ENCODE measurements around the gene SETD2.
A peak's percentile ranks its signal among the peaks of the same experiment; 100 is the strongest.

SETD2 gene

DNA sequence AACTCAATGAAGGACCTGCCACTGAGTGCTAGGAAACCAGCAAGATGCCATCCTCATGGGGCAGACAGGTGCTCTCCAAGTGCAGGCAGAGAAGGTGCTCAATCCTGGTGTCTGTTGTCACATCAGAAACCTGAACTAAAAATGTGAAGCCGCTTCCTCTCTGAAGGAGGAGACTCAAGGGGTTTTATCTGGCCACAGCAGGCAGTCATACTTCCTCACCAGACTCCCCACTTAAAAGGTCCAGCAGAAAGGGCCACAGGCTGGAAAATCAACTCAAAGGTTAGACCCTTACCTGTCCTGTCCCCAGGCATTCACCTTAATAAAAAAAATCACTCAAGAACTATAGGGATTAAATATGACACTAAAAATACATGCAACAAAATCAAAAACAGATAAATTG lies 192.2 kb downstream of the SETD2 start:
- peak overlapping the region in 1 of 5 donors; percentile 4 for H3K9ac ChIP-seq (ENCODE audit: low read length in 5 of 5)
- H3K27ac ChIP-seq (ENCODE audit: low read depth, low read length): no peak overlapping the region
- H3K9me3 ChIP-seq (ENCODE audit: control insufficient read depth in 5 of 5, low read length in 5 of 5): no peaks in the 10 kb centered on the region
- H3K4me1 ChIP-seq (ENCODE audit: control insufficient read depth in 5 of 5, insufficient read depth in 5 of 5, low read length in 5 of 5): peaks cover 24 to 72% (median 63%) of the 10 kb centered on the region in 5 donors
- peaks cover 0 to 5% (median 0%) of the 10 kb centered on the region in 5 donors for H3K36me3 ChIP-seq (ENCODE audit: control insufficient read depth in 5 of 5, insufficient read depth in 5 of 5, low read length in 5 of 5)
- H3K27me3 ChIP-seq (ENCODE audit: control insufficient read depth in 5 of 5, insufficient read depth in 4 of 5, low read length in 5 of 5): no peaks in the 10 kb centered on the region
- no peak overlapping the region for H3K4me3 ChIP-seq (ENCODE audit: low read depth in 1 of 5, low read length in 5 of 5)

DNA sequence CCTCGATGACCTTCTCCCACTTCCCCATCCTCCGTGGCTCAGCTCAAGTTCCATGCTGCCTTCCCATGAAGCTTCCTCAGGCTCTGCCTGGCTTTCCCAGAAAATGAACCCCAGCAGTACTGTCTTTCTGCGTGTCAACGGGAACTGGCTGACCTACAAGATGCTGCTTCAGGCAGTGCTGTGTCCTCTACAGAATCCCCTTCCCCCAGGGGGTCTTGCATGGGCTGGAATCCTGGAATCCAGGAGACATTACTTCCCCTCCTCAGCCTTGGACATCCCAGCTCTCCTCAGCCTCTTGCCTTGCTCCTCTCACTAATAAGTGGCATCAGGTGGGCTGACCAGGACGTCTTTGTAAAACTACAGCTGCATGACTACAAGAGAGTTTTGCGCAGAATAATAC lies 192.8 kb downstream of the SETD2 start:
- peak overlapping the region; percentile 14 for H3K27ac ChIP-seq (ENCODE audit: low read depth, low read length)
- H3K4me3 ChIP-seq (ENCODE audit: low read depth in 1 of 5, low read length in 5 of 5): no peak overlapping the region
- no peaks in the 10 kb centered on the region for H3K9me3 ChIP-seq (ENCODE audit: control insufficient read depth in 5 of 5, low read length in 5 of 5)
- peaks cover 0 to 5% (median 0%) of the 10 kb centered on the region in 5 donors for H3K36me3 ChIP-seq (ENCODE audit: control insufficient read depth in 5 of 5, insufficient read depth in 5 of 5, low read length in 5 of 5)
- H3K27me3 ChIP-seq (ENCODE audit: control insufficient read depth in 5 of 5, insufficient read depth in 4 of 5, low read length in 5 of 5): no peaks in the 10 kb centered on the region
- no peak overlapping the region for H3K9ac ChIP-seq (ENCODE audit: low read length in 5 of 5)
- H3K4me1 ChIP-seq (ENCODE audit: control insufficient read depth in 5 of 5, insufficient read depth in 5 of 5, low read length in 5 of 5): peaks cover 24 to 75% (median 63%) of the 10 kb centered on the region in 5 donors

DNA sequence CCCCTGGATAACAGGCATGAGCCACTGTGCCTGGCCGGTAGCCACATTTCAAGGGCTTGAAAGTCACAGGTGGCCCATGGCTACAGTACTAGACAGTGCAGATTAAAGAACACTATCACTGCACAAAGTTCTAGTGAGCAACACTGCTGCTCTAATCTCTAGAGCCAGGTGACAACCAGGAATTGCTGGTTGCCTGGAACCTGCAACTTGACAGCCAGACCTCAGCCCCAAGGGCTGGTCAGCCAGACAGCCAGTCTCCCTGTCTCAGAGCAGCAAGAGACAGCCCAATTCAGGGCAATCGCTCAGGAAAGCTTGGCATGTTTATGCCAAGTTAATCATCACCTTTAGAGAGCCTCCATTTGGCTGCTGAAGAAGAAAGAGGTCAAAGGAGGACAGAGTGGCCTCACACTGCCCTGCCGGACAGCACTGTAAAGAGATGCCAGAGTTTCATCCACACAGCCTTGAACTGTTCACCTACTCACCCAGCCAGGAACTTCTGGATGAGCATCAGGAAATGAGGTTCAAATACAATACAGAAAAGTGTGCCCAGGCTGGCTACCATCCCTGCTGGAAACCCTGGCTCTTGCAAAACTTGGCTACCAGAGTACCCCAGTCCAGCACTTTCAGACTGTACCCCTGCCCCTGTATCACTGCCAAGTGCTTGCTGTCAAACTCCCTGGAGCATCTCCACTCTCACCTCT lies 193.4 kb downstream of the SETD2 start:
- Histone ChIP-seq H3K27ac (ENCODE audit: low read depth, low read length) (peak overlapping the region; percentile 14), H3K4me1 (ENCODE audit: control insufficient read depth in 5 of 5, insufficient read depth in 5 of 5, low read length in 5 of 5) (peaks cover 24 to 73% (median 59%) of the 10 kb centered on the region in 5 donors)

DNA sequence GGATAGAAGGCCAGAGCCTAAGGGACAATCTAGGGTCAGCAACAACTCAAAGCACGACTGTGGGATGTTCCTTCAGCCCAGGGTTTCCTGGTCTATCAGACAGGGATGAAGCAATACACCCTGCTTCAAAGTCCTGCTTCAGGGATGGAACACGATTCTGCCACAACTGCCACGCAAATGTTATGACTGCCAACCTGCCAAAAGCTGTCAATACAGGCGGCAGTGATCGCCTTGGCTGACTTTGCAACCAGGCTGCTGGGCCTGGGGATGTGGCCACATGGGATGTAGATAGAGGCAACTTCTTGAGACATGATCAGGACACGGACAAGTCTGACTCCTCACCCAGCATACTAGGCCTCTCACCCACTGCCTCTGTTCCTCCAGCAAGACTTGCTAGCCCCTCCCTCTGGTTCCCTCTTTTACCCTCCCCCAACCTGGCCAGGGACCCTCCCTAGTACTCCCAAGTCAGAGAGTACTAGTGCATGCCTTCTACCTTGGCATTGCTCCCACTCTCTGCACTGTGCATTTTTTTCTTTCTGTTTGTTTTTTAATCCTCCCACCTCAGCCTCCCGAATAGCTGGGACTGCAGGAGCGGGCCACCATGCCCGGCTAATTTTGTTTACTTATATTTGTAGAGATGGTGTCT lies 195.0 kb downstream of the SETD2 start:
- no peak overlapping the region for H3K4me3 ChIP-seq (ENCODE audit: low read depth in 1 of 5, low read length in 5 of 5)
- no peaks in the 10 kb centered on the region for H3K27me3 ChIP-seq (ENCODE audit: control insufficient read depth in 5 of 5, insufficient read depth in 4 of 5, low read length in 5 of 5)
- H3K36me3 ChIP-seq (ENCODE audit: control insufficient read depth in 5 of 5, insufficient read depth in 5 of 5, low read length in 5 of 5): peaks cover 0 to 13% (median 7%) of the 10 kb centered on the region in 5 donors
- no peaks in the 10 kb centered on the region for H3K9me3 ChIP-seq (ENCODE audit: control insufficient read depth in 5 of 5, low read length in 5 of 5)
- no peak overlapping the region for H3K27ac ChIP-seq (ENCODE audit: low read depth, low read length)
- peaks cover 18 to 64% (median 54%) of the 10 kb centered on the region in 5 donors for H3K4me1 ChIP-seq (ENCODE audit: control insufficient read depth in 5 of 5, insufficient read depth in 5 of 5, low read length in 5 of 5)
- H3K9ac ChIP-seq (ENCODE audit: low read length in 5 of 5): peak overlapping the region in 1 of 5 donors; percentile 56

More for the DNA sequence above, 193.4 kb downstream of the SETD2 start:
- H3K4me3 ChIP-seq (ENCODE audit: low read depth in 1 of 5, low read length in 5 of 5): peak overlapping the region in 1 of 5 donors; percentile 19
- peaks cover 0 to 9% (median 5%) of the 10 kb centered on the region in 5 donors for H3K36me3 ChIP-seq (ENCODE audit: control insufficient read depth in 5 of 5, insufficient read depth in 5 of 5, low read length in 5 of 5)
- H3K27me3 ChIP-seq (ENCODE audit: control insufficient read depth in 5 of 5, insufficient read depth in 4 of 5, low read length in 5 of 5): no peaks in the 10 kb centered on the region
- no peaks in the 10 kb centered on the region for H3K9me3 ChIP-seq (ENCODE audit: control insufficient read depth in 5 of 5, low read length in 5 of 5)
- no peak overlapping the region for H3K9ac ChIP-seq (ENCODE audit: low read length in 5 of 5)

DNA sequence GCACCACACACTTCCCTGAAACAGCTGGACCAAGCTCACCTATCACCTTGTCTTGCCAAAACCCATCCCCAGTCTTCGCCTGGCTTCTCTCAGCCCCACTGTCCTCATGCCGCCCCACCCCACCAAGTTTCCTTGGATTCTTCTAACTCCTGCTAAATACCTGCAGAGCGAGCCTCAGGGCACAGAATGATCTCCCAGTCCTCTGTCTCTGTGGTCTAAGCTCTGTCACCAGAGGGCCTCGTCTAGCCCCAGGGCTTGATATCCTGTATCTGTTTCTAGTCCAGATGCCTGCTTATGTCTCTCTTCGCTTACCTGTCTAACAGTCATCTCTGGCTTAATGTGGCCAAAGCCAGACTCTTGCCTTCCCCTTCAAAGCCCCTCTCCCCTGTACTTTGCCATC lies 197.1 kb downstream of the SETD2 start:
- Histone ChIP-seq H3K4me1 (ENCODE audit: control insufficient read depth in 5 of 5, insufficient read depth in 5 of 5, low read length in 5 of 5) (peaks cover 18 to 61% (median 49%) of the 10 kb centered on the region in 5 donors), H3K27ac (ENCODE audit: low read depth, low read length) (no peak overlapping the region), H3K27me3 (ENCODE audit: control insufficient read depth in 5 of 5, insufficient read depth in 4 of 5, low read length in 5 of 5) (no peaks in the 10 kb centered on the region), H3K4me3 (ENCODE audit: low read depth in 1 of 5, low read length in 5 of 5) (no peak overlapping the region), H3K36me3 (ENCODE audit: control insufficient read depth in 5 of 5, insufficient read depth in 5 of 5, low read length in 5 of 5) (peaks cover 4 to 13% (median 8%) of the 10 kb centered on the region in 5 donors), H3K9ac (ENCODE audit: low read length in 5 of 5) (peak overlapping the region in 1 of 5 donors; percentile 7), H3K9me3 (ENCODE audit: control insufficient read depth in 5 of 5, low read length in 5 of 5) (no peaks in the 10 kb centered on the region)

All from subcutaneous abdominal adipose tissue (tissue), 5 donors.